Measurements from ENCODE around the gene NANOS3. TPM values are rescaled to one million over a fixed set of nuclear protein-coding genes. Genes with fewer than 3 reads are reported as not detected.

NANOS3 gene
- total and polyA plus RNA-seq, 7 donors, result 0.16 TPM; not detected in 6

DNA sequence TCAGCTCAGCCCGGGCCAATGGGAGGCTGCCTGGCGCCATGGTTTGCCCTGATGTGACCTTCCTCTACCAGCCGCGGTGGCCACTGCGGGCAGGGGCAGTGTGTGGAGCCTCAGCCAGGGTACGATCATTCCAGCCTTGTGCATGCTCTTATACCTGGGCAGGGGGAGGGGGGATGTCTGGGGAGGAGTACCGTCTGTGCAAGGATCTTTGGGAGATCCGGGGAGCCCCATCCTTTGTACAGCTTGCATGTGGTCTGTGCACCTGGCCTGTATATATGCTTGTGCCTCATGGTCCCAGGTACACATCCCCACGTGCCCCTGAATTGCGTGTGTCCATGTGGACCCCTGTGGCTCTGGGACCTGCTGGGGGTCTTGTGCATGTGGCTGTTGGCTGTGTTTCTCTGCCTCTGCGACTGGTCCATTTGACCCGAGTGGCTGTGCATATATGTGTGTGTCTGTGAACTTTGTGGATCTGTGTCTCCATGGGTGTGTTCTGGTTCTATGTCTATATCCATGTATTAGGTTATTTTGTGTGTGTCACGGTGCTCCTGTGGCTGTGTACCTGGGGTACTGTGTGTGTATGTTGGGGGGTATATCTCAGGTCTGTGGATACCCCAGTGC is 12.8 kb upstream of the NANOS3 start:
- WGBS, 2 donors, result 16 to 31% methylated on average over 13 of the region's 13 CpGs
- TF ChIP-seq CTCF (IDR thresholded peaks at IDR 0.05) (no peak), POLR2A (IDR thresholded peaks at IDR 0.05) (no peak), POLR2AphosphoS5 (IDR thresholded peaks at IDR 0.05) (no peak), EP300 (IDR thresholded peaks at IDR 0.05) (no peak)
- H3K36me3 ChIP-seq, result no peaks in the 10 kb centered on the region
- H3K27me3 ChIP-seq, result no peaks in the 10 kb centered on the region
- no peak overlapping the region for H3K4me3 ChIP-seq
- peaks cover 0 to 39% (median 26%) of the 10 kb centered on the region in 4 donors for H3K4me1 ChIP-seq
- no peaks in the 10 kb centered on the region for H3K9me3 ChIP-seq
- intact Hi-C loops (cut with DNase I), result no loop called here
- DNase-seq, result no peak
- H3K27ac ChIP-seq, result peak overlapping the region; percentile 68 to 97 (median 82)

GRCh38 chr19:13864667-13865570 is 12.0 kb upstream of the NANOS3 start:
- H3K36me3 ChIP-seq, result no peaks in the 10 kb centered on the region
- peak overlapping the region; percentile 68 to 97 (median 82) for H3K27ac ChIP-seq
- H3K9me3 ChIP-seq, result no peaks in the 10 kb centered on the region
- H3K4me1 ChIP-seq, result peaks cover 0 to 39% (median 26%) of the 10 kb centered on the region in 4 donors
- intact Hi-C loops (cut with DNase I), result no loop called here
- H3K4me3 ChIP-seq, result peak overlapping the region; percentile 51 to 85 (median 74)
- no peak for DNase-seq
- 2 to 3% methylated on average over 111 to 113 of the region's 113 CpGs for WGBS, 2 donors
- no peaks in the 10 kb centered on the region for H3K27me3 ChIP-seq
- TF ChIP-seq POLR2A (IDR thresholded peaks at IDR 0.05), result no peak
- TF ChIP-seq EP300 (IDR thresholded peaks at IDR 0.05), result no peak
- no peak for TF ChIP-seq CTCF (IDR thresholded peaks at IDR 0.05)
- TF ChIP-seq POLR2AphosphoS5 (IDR thresholded peaks at IDR 0.05), result no peak

GRCh38 chr19:13865571-13866462 is 11.1 kb upstream of the NANOS3 start:
- peak overlapping the region; percentile 59 to 97 (median 82) for H3K27ac ChIP-seq
- intact Hi-C loops (cut with DNase I), result no loop called here

More at GRCh38 chr19:13865571-13866462, 11.1 kb upstream of the NANOS3 start:
- no peaks in the 10 kb centered on the region for H3K9me3 ChIP-seq
- H3K27me3 ChIP-seq, result no peaks in the 10 kb centered on the region
- 2% methylated on average over 82 of the region's 82 CpGs for WGBS, 2 donors
- TF ChIP-seq CTCF (IDR thresholded peaks at IDR 0.05) (no peak), POLR2AphosphoS5 (IDR thresholded peaks at IDR 0.05) (peak in 1 of 4 donors; percentile 29)
- DNase-seq, result no peak
- H3K4me3 ChIP-seq, result peak overlapping the region; percentile 51 to 85 (median 74)
- H3K36me3 ChIP-seq, result no peaks in the 10 kb centered on the region
- H3K4me1 ChIP-seq, result peaks cover 0 to 38% (median 24%) of the 10 kb centered on the region in 4 donors

Measured in sigmoid colon (tissue), 7 donors.